ENCODE results near the gene FOXF1.

DNA sequence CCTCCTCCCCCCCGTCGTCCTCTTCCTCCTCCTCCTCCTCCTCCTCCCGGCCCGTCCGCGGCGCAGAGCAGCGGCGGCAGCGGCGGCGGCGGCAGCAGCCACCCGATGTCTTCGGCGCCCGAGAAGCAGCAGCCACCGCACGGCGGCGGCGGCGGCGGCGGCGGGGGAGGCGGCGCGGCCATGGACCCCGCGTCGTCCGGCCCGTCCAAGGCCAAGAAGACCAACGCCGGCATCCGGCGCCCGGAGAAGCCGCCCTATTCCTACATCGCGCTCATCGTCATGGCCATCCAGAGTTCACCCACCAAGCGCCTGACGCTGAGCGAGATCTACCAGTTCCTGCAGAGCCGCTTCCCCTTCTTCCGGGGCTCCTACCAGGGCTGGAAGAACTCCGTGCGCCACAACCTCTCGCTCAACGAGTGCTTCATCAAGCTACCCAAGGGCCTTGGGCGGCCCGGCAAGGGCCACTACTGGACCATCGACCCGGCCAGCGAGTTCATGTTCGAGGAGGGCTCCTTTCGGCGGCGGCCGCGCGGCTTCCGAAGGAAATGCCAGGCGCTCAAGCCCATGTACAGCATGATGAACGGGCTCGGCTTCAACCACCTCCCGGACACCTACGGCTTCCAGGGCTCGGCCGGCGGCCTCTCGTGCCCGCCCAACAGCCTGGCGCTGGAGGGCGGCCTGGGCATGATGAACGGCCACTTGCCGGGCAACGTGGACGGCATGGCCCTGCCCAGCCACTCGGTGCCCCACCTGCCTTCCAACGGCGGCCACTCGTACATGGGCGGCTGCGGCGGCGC, at the start of gene FOXF1:
- TF ChIP-seq, protein P1, sequence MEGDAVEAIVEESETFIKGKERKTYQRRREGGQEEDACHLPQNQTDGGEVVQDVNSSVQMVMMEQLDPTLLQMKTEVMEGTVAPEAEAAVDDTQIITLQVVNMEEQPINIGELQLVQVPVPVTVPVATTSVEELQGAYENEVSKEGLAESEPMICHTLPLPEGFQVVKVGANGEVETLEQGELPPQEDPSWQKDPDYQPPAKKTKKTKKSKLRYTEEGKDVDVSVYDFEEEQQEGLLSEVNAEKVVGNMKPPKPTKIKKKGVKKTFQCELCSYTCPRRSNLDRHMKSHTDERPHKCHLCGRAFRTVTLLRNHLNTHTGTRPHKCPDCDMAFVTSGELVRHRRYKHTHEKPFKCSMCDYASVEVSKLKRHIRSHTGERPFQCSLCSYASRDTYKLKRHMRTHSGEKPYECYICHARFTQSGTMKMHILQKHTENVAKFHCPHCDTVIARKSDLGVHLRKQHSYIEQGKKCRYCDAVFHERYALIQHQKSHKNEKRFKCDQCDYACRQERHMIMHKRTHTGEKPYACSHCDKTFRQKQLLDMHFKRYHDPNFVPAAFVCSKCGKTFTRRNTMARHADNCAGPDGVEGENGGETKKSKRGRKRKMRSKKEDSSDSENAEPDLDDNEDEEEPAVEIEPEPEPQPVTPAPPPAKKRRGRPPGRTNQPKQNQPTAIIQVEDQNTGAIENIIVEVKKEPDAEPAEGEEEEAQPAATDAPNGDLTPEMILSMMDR (IDR thresholded peaks at IDR 0.05; ENCODE audit: borderline replicate concordance, extremely low read depth, low read length, poor library complexity, severe bottlenecking): no peak
- no peak for TF ChIP-seq EZH2 (IDR thresholded peaks at IDR 0.05; ENCODE audit: borderline replicate concordance, low read depth, low read length, severe bottlenecking)
